ENCODE results near the gene GNMT.

- TF ChIP-seq CTCF (IDR thresholded peaks at IDR 0.05) (no peak), POLR2A (IDR thresholded peaks at IDR 0.05) (no peak), EP300 (IDR thresholded peaks at IDR 0.05; ENCODE audit: low read depth) (no peak), POLR2AphosphoS5 (IDR thresholded peaks at IDR 0.05) (no peak)
These were observed 51.8 kb downstream of the GNMT start for GRCh38 chr6:43012364-43012763.
